ENCODE results near the gene KIF1B. TPM values are rescaled to one million over a fixed set of nuclear protein-coding genes. Genes with fewer than 3 reads are reported as not detected.

KIF1B gene
- total RNA-seq, 1 experiment from 2014 or later, result 57.7 TPM

DNA sequence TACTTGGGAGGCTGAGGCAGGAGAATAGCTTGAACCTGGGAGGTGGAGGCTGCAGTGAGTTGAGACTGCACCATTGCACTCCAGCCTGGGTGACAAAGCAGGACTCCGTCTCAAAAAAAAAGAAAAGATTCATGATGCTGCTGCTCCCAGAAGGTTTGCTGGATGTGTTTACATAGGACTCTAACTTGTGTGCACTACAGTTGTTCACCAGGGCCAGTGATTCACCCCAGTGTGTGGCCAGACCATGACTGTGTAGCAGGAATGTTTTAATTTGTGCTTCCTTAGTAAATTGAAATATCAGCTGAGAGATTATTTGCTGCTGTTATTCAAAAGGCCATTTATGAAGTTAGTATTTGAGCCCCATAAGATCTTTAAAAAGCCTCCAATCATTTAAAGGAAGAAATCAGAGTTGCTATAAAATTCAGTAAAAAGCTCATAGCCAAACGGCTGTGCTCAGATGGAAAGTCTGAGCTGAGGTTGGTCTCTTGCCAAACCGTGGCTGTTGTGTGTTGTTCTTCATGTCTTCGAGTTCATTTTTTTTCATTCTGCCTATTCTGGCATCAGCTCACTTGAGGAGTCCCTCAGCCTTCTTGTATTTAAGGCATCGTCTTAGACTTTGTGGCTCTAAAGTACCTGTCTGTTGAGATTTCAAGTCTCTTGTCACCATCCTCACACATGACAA lies 170.4 kb downstream of the KIF1B start:
- H3K79me2 ChIP-seq (ENCODE audit: insufficient read depth, low read length), result no peaks in the 10 kb centered on the region
- no peak overlapping the region for H2BK120ac ChIP-seq (ENCODE audit: low read depth, low read length, poor library complexity, severe bottlenecking)
- no peak overlapping the region for H4K91ac ChIP-seq (ENCODE audit: insufficient read length, low read depth, low read length)
- H3K23me2 ChIP-seq (ENCODE audit: insufficient read length, low read depth, low read length, poor library complexity, severe bottlenecking), result no peaks in the 10 kb centered on the region
- no peak overlapping the region for H3K4me2 ChIP-seq (ENCODE audit: insufficient read depth, insufficient read length, low read length)
- H2AK5ac ChIP-seq (ENCODE audit: insufficient read length, low read length), result no peak overlapping the region
- no peak overlapping the region for H2BK15ac ChIP-seq (ENCODE audit: low read depth, low read length)
- no peak overlapping the region for H3K56ac ChIP-seq (ENCODE audit: insufficient read length, low read depth, low read length)
- DNase-seq, result no peak
- Mint-ChIP-seq H3K9me3 (no peaks in the 10 kb centered on the region), H3K27me3 (ENCODE audit: low read depth) (no peaks in the 10 kb centered on the region), H3K4me3 (no peak overlapping the region), H3K27ac (peak overlapping the region; percentile 34 to 44 (median 41); a peak in 3 of 7 replicates), H3K36me3 (ENCODE audit: insufficient read depth in 1 of 3, low read depth in 3 of 3) (peaks cover 16 to 58% (median 50%) of the 10 kb centered on the region in 3 experiments), H3K4me1 (peaks cover 0 to 9% of the 10 kb centered on the region in 2 experiments; a peak in 2 of 4 replicates)
- no peak overlapping the region for H3K27ac ChIP-seq (ENCODE audit: insufficient read length, low read depth, low read length)
- no peaks in the 10 kb centered on the region for H3K9me3 ChIP-seq (ENCODE audit: control insufficient read depth, low read depth, low read length)
- H2BK12ac ChIP-seq (ENCODE audit: insufficient read length, low read depth, low read length), result no peak overlapping the region
- no peak overlapping the region for H2AFZ ChIP-seq (ENCODE audit: low read length)
- no peak overlapping the region for H3K14ac ChIP-seq (ENCODE audit: insufficient read depth, low read length)
- H2BK20ac ChIP-seq (ENCODE audit: low read depth, low read length, poor library complexity, severe bottlenecking), result no peak overlapping the region
- TF ChIP-seq, protein P1, sequence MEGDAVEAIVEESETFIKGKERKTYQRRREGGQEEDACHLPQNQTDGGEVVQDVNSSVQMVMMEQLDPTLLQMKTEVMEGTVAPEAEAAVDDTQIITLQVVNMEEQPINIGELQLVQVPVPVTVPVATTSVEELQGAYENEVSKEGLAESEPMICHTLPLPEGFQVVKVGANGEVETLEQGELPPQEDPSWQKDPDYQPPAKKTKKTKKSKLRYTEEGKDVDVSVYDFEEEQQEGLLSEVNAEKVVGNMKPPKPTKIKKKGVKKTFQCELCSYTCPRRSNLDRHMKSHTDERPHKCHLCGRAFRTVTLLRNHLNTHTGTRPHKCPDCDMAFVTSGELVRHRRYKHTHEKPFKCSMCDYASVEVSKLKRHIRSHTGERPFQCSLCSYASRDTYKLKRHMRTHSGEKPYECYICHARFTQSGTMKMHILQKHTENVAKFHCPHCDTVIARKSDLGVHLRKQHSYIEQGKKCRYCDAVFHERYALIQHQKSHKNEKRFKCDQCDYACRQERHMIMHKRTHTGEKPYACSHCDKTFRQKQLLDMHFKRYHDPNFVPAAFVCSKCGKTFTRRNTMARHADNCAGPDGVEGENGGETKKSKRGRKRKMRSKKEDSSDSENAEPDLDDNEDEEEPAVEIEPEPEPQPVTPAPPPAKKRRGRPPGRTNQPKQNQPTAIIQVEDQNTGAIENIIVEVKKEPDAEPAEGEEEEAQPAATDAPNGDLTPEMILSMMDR (conservative IDR thresholded peaks at IDR 0.05), result no peak
- no peak overlapping the region for H4K5ac ChIP-seq (ENCODE audit: insufficient read length, low read depth, low read length)
- H3K27me3 ChIP-seq (ENCODE audit: insufficient read depth, low read length), result no peaks in the 10 kb centered on the region
- no peak overlapping the region for H3K4ac ChIP-seq (ENCODE audit: low read depth, low read length)
- no CpG with 5 or more reads among the region's 5 CpGs for WGBS (ENCODE audit: extremely low coverage, insufficient read length, low lambda C conversion rate)
- H3T11ph ChIP-seq (ENCODE audit: low read length), result no peak overlapping the region
- H3K23ac ChIP-seq (ENCODE audit: insufficient read length, low read depth, low read length), result no peak overlapping the region
- no peaks in the 10 kb centered on the region for H3K79me1 ChIP-seq (ENCODE audit: insufficient read depth, low read depth, low read length, poor library complexity, severe bottlenecking)
- H3K4me1 ChIP-seq (ENCODE audit: insufficient read depth, low read length), result no peaks in the 10 kb centered on the region
- no peak overlapping the region for H4K8ac ChIP-seq (replicated peaks; ENCODE audit: insufficient read length, low read depth, low read length)
- no peak overlapping the region for H3K9ac ChIP-seq (ENCODE audit: extremely low read depth, insufficient read length, low read length)
- no peak overlapping the region for H3K18ac ChIP-seq (ENCODE audit: insufficient read length, low read depth, low read length)
- no peak overlapping the region for H2BK5ac ChIP-seq (ENCODE audit: insufficient read length, low read length)
- H4K20me1 ChIP-seq (ENCODE audit: control insufficient read depth, insufficient read depth, insufficient read length), result no peaks in the 10 kb centered on the region
